Activated gamma-delta T cell (primary cell): ENCODE results near the gene PNRC1.
"Not testable (repeated sequence)": the region's sequence is repeated elsewhere in the genome, so short reads cannot be mapped to it uniquely, and the experiment has no call there.

Experiments used
- DNase-seq: peaks from one replicate; lab custom pipeline; 2025; lab: John Stamatoyannopoulos, UW

The PNRC1 gene

GRCh38 chr6:89110284-89110683, 29.7 kb downstream of the PNRC1 start:
- DNase-seq: no peak

- no peak for DNase-seq
Measured at GRCh38 chr6:89111933-89112332, 31.4 kb downstream of the PNRC1 start.

GRCh38 chr6:89116702-89117101, 36.2 kb downstream of the PNRC1 start:
- no peak for DNase-seq

GRCh38 chr6:89117211-89118108, 36.9 kb downstream of the PNRC1 start, which contains the start of gene SRSF12:
TSS of gene SRSF12 (minus strand) at chr6:89118071. CDS start at chr6:89117887, 184 bp downstream.
- peak; percentile 22 for DNase-seq

GRCh38 chr6:89118931-89119330, 38.4 kb downstream of the PNRC1 start:
- no peak for DNase-seq

- no peak for DNase-seq
Measured at GRCh38 chr6:89120371-89120770, 39.8 kb downstream of the PNRC1 start.

- DNase-seq: no peak
Measured at GRCh38 chr6:89121934-89122333, 41.4 kb downstream of the PNRC1 start.

GRCh38 chr6:89122625-89123024, 42.1 kb downstream of the PNRC1 start:
- no peak for DNase-seq

- not testable (repeated sequence) for DNase-seq
Measured at GRCh38 chr6:89128256-89128671, 47.7 kb downstream of the PNRC1 start.

- no peak for DNase-seq
Measured at GRCh38 chr6:89131599-89131998, 51.0 kb downstream of the PNRC1 start.

- DNase-seq: no peak
Measured at GRCh38 chr6:89132057-89132456, 51.5 kb downstream of the PNRC1 start.

- no peak for DNase-seq
Measured at GRCh38 chr6:89133981-89134380, 53.4 kb downstream of the PNRC1 start.

GRCh38 chr6:89134723-89135122, 54.2 kb downstream of the PNRC1 start:
- DNase-seq: no peak
